GM21360 (cell line): ENCODE measurements around the gene PIK3C2B.
A peak's percentile ranks its signal among the peaks of the same experiment; 100 is the strongest.
"Not testable (repeated sequence)": the region's sequence is repeated elsewhere in the genome, so short reads cannot be mapped to it uniquely, and the experiment has no call there.

Source experiments
- ATAC-seq: cut with Tn5 transposase; IDR thresholded peaks from one replicate; pipeline ENCODE4 v1.9.1; 2021; ENCODE audit warnings: mild to moderate bottlenecking, moderate library complexity; ENCODE audit not compliant: unreplicated experiment

PIK3C2B gene, protein sequence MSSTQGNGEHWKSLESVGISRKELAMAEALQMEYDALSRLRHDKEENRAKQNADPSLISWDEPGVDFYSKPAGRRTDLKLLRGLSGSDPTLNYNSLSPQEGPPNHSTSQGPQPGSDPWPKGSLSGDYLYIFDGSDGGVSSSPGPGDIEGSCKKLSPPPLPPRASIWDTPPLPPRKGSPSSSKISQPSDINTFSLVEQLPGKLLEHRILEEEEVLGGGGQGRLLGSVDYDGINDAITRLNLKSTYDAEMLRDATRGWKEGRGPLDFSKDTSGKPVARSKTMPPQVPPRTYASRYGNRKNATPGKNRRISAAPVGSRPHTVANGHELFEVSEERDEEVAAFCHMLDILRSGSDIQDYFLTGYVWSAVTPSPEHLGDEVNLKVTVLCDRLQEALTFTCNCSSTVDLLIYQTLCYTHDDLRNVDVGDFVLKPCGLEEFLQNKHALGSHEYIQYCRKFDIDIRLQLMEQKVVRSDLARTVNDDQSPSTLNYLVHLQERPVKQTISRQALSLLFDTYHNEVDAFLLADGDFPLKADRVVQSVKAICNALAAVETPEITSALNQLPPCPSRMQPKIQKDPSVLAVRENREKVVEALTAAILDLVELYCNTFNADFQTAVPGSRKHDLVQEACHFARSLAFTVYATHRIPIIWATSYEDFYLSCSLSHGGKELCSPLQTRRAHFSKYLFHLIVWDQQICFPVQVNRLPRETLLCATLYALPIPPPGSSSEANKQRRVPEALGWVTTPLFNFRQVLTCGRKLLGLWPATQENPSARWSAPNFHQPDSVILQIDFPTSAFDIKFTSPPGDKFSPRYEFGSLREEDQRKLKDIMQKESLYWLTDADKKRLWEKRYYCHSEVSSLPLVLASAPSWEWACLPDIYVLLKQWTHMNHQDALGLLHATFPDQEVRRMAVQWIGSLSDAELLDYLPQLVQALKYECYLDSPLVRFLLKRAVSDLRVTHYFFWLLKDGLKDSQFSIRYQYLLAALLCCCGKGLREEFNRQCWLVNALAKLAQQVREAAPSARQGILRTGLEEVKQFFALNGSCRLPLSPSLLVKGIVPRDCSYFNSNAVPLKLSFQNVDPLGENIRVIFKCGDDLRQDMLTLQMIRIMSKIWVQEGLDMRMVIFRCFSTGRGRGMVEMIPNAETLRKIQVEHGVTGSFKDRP (N-terminal part only)

DNA sequence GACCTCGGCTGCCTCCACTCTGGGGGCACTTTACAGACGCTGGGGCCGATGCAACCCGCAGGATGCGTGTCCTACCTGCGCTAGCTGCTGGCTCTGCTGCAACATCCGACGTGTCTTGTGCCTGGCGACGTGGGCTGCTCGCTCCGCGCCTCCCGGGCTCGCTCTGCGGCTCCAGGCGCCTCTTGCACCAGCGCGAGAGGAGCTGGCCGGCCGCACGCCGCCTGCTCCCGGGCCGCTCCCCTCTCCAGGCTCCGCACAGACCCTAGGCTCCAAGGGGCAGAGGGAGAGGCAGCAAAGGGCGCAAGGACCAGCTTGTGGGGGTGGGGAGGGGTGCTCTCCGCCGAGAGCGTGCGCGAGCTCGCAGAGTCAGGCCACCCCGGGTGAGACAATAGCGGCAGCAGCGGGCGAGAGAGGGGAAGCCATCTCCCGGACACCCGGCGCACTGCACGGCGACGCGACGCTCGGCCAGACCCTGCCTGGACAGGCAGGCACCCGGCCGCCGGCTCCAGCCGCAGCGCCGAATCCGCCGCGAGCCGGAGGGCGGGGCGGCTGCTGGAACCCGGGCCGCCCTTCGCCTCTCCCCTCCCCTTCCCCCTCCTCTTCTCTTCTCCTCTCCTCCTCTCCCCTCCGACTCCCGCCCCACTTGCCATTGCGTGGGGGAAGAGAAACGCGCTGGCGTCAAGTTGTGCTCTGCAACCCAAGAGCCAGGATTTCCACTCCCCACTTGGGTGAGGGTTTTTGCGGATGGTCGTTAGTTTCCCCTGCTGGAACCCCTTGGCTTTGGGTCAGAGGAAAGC, at the start of gene PIK3C2B:
PIK3C2B (minus strand) TSS at position 525 of the 797 bp plus-strand sequence. CDS start 25,003 bp downstream, outside the sequence.
- ATAC-seq = peak; percentile 61

DNA sequence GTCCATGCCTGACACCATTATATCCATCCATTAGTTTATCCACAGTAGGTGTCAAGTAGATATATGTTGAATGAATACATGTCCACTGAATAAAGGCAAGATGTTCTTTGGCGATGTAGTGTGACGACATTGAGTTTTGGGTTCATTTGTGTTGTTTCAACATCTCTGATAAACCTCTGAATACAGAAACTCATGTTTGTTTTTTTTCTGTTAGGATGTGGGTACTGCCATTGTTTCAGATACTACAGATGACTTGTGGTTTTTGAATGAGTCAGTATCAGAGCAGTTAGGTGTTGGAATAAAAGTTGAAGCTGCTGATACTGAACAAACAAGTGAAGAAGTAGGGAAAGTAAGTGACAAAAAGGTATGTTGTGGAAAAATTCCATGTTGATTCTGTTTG, 49.7 kb upstream of the PIK3C2B start:
- no peak for ATAC-seq

GRCh38 chr1:204541626-204542025, 47.0 kb upstream of the PIK3C2B start:
- no peak for ATAC-seq

GRCh38 chr1:204532832-204533231, 38.2 kb upstream of the PIK3C2B start:
- ATAC-seq = no peak

DNA sequence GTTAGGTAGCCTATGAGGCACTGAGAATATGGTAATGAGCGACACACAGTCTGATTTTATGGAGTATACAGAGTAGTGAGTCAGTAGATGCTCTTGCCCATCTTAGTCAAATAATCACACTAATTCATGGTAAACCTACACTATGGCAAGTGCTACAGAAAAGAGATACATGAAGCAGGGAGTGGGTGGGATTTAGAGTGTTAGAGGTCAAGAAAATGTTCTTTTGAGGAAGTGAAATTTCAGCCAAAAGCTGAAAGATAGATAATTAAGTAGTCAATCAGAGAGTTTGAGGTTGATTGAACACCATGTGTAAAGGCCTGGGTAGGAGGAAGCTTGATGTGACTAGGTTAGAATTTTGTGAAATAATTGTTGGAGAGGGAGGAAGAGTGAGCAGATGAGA, 36.3 kb upstream of the PIK3C2B start:
- peak; percentile 74 for ATAC-seq

DNA sequence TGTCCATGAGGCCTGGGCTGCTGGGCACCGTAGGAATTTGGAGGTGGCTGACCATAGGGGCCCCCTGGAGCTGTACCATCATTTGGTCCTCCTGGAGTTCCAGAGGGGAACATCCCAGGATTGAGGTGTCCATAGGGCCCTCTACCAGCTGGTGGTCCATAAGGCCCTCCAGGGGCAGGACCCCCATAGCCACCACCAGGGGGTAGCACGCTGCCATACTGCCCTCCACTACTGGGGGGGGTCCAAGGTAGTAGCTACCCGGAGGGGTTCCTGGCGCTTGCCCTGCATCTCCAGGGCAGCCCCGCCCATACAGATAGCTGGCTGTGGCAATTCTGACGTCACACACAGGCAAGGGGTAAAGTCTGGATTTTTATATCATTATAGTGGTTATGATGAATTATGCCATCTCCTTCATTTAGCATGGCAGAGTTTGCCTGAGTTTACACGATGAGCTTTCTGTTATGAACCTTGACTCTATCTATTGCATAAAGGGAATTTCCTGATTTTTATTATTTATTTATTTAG, 34.8 kb upstream of the PIK3C2B start:
- ATAC-seq = no peak

DNA sequence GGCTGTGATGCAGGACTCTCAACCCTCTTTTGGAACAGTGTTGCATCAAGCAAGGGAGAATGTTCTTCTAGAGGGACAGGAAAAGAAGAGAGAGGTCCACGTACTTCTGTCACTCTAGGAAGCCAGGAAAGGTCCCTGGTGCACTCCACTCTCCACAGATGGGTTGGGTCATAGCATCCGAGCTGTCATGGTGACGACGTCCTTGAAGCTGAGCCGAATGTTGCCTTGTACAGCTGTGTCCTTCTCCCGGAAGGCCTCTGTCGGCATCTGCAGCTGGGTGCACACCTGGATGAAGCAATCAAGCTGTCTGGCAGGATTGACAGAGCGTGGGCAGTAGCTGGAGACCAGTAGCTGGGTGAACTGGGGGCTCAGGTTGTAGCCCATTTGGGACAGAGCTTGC, 34.1 kb upstream of the PIK3C2B start:
- no peak for ATAC-seq

DNA sequence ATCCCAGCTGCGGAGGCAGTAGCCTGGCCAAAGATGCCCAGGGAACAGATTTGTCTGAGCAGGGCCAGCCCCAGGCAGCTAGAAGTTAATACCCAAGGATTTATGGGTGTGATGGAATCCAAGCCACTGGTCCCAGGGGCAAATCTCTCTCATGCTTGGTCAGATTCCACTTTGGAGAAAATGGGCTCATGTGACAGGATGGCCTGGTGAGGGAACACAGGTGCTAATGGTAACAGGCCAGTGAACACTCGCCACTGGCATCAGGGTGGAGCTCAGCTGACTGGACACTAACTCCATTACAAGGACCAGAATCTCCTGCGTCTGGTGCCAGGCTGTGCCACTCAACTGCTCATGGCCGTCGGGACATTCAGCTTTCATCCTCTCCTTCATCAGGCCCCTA, 33.6 kb upstream of the PIK3C2B start:
- ATAC-seq = no peak

DNA sequence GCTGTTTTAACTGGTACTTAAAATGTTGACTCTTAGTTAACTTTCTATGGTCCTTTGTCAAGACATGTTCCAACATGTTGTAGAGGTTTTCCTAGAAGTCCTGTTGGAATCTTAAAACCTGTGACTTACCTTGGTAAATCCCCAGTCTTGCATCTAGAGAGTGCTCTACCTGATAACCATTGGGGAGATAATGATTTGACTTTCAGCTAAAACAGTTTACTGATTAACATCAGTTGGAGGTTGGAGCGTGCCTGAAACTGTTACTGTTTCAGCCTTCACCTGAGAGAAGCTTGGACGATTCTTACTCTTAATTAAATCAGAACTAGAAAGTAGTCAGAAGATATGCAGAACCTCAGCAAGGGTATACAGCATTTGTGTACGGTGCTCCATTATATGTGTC, 30.4 kb upstream of the PIK3C2B start:
- ATAC-seq = no peak

DNA sequence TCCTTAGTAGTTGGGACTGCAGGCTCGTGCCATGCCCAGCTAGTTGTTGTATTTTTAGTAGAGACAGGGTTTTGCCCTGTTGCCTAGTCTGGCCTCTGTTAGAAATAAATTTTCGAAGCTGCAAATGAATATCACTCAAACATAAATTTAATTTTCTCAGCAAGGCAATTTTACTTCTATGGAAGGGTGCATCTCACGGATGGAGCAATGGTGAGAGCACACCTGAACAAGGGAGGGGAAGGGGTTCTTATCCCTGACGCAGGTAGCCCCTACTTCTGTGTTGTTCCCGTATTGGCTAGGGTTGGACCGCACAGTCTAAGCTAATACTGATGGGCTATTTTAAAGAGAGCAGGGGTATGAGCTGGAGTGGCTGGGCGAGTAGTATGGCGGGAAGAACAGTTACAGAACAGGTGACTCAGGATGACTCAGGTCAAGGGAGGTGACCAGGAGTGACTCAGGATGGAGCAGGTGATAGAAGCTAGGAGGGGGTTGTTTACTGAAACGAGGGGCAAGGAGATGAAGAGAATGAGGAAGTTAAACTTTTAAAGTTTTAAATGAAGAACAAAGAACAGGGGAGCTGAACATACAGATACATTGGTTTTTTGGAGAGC, 29.1 kb upstream of the PIK3C2B start:
- no peak for ATAC-seq

- ATAC-seq = not testable (repeated sequence)
Measured at GRCh38 chr1:204521941-204522521, 27.4 kb upstream of the PIK3C2B start.

- ATAC-seq = peak; percentile 60
Measured at GRCh38 chr1:204520834-204521709, 26.5 kb upstream of the PIK3C2B start.

DNA sequence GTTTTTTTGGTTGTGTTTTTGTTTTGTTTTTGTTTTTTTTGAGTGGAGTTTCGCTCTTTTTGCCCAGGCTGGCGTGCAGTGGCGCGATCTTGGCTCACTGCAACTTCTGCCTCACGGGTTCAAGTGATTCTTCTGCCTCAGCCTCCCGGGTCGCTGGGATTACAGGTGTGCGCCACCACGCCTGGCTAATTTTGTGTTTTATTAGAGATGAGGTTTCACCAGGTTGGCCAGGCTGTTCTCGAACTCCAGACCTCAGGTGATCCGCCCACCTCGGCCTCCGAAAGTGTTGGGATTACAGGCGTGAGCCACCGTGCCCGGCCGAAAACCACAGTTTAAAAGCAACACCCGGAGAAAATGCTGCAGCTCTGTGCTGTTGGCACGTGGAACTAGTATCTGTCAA, 22.8 kb upstream of the PIK3C2B start:
- ATAC-seq = not testable (repeated sequence)

DNA sequence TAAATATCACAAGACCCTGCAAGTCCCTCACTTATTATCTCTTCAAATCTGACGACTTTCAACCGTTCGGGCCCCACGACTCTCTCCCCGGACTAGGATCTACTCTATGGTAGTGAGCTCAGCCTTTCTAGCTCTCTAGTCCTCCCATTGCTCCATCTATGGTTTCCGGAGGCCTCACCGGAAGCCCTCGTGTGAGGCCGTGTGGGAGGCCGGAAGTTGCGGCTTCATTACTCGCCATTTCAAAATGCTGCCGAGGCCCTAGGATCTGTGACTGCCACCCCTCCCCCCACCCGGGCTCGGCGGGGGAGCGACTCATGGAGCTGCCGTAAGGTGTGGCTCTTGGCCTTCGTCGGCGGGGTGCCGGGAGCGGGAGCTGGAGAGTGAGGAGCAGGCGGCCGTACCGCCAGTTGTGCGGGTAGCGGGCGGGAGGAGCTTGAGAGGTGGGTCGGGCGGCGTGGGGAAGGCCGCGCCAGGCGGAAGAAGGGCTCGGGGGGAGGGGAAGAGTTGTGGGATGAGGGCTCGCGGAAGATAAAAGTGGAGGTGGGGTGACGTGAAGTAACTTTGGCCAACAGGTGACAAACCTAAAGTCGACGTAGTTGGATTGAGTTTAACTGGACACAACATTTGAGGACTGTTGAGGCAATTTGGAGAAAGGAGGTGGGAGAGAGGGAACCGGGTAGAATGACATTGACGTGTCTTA, 21.7 kb upstream of the PIK3C2B start, which contains the start of gene MDM4:
MDM4 (plus strand) TSS at position 227 of the 700 bp plus-strand sequence. CDS start 9,113 bp downstream, outside the sequence.
- peak; percentile 67 for ATAC-seq

DNA sequence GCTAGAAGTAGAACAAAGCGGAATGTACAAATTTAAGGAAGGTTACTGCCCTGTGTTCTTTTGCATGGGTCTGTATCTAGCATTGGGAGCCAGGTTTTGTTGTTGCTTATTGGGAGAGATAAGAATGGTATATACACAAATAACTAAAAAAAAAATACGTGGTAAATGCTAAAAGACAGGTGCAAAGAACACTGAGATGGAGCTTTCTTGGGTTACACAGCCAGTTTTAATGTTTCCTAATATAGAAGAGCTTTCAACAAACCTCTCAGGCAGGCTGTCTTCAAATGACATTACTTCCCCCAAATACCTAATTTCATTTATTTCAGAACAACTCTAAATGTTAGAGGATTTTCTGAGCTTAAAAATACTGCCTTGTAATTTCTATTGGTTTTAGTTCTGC, 20.2 kb upstream of the PIK3C2B start:
- no peak for ATAC-seq

GRCh38 chr1:204513117-204513716, 18.6 kb upstream of the PIK3C2B start:
- no peak for ATAC-seq

DNA sequence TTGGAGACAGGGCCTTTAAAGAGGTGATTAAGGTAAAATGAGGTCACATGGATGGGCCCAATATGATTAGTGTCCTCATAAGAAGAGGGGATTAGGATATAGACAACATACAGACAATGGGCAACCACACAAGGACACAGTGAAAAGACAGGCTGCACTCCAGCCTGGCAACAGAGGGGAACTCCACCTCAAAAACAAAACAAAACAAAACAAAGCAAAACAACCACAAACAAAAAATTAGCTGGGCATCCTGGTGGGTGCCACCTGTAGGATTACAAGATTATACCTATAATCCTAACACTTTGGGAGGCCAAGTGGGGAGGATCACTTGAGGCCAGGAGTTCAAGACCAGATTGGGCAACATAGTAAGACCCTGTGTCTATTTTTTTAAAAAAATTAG, 16.8 kb upstream of the PIK3C2B start:
- ATAC-seq = no peak
